HG03460 (cell line): ENCODE measurements around the gene CDCA8.
"Not testable (repeated sequence)": the region's sequence is repeated elsewhere in the genome, so short reads cannot be mapped to it uniquely, and the experiment has no call there.

Experiments
- ATAC-seq: cut with Tn5 transposase; IDR thresholded peaks from one replicate; pipeline ENCODE4 v1.9.1; 2021; ENCODE audit not compliant: unreplicated experiment

CDCA8 gene

GRCh38 chr1:37672136-37672870 lies 20.0 kb upstream of the CDCA8 start:
- no peak for ATAC-seq

GRCh38 chr1:37673920-37674319 lies 18.4 kb upstream of the CDCA8 start:
- ATAC-seq: no peak

DNA sequence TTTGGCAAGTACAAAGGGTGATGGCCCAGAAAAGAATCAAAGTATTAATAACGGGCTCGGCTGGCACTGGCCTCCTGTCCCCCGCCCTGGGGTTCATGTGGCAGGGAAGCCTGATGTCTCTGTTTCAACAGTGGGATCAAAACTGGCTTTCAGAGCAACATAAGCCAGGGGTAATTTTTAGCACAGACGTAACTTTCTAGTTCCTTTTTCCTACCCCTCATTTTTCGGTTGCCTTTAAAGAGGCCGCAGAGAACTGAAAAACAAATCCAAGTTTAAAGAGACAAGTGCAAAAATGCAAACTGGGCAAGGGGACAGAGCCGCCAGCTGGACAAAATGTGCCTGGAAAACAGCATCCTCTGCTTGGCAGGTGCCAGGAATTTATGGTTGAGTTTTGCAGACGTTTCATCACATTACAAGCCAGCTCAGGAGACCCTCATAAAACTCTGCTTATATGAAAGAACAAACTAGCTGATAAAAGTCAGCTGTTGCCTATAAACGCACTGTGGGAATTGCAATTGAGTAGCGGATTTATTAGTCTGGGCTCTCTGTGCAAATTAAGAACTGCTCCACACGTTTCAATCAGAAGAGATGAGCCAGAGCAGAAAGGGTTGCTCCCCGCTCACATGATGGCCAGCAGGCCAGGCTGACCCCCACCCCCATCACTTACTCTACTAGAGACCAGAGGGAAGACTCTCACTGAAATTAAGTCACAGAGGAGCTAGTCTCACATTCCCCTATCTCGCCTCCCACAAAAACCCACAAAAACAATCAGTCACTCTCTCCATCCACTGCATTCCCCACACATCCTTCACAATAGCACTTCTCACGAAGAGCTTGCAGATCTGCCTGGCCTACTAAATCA lies 15.8 kb upstream of the CDCA8 start:
- ATAC-seq: no peak

- ATAC-seq: no peak
Measured at GRCh38 chr1:37677143-37677439, 15.2 kb upstream of the CDCA8 start.

DNA sequence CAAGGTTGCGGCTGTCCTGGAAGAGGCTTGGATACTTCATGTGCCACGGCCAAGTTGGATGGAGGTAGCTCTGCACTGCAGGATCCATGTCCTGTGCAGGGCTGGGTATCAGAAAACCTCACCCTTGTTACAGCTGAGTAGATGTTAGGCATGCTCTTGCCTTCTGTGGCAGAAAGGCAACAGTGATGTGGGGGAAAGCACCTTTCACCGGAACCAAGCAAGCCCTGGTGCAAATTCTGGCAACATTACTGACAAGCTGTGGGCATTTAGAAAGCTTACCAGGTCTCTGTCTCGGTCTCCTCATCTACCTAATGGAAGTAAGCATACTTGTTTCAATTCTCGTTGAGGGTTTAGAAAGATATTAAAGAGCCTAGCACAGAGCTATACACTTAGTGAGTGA lies 14.5 kb upstream of the CDCA8 start:
- ATAC-seq: no peak

DNA sequence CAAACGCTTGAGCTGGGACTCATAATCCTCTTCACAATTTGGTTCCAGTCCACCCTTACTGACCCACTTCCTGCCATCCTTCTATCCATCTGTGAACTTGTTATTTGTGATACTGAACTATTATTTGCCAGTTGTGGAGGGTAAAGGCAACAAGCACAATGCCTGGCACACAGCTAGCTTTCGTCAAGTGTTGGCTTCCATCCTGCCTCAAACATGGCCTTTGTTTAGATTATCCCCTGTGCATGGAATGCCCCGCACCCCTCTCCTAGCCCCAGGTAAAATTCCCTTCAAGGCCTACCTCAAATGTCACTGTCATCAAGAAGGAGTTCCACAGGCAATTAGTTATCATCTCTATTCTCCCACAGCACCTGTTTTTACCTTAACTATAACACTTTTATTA lies 11.4 kb upstream of the CDCA8 start:
- ATAC-seq: no peak

DNA sequence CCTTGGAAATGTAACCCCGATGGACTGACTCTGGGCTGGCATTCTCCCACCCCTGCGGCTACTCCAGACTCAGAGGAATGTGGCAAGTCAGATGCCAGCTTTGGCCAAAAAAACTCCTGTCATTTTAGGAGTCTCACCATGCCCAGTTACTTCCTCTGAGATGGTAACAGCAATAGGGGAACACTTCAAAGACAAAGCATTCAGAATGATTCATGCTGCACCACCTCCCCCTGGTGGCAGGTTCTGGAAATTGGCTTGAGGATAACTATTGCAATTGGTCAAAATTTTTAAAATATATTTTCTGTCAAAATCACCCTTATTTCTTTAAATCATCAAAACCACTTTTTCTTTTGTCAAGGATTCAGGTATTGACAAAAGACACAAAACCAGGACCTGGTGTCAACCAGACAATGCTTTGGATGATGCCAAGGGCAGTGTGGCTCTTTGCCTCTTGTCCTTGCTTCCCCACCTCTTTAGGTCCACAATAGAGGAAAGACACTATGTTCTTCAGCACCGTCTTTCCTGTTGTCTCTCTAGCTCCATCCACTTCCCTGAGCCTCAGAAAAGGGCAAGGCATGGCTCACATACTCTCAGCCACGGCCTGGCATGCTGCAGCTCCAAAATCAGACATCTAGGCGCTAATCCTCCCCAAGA lies 9.9 kb upstream of the CDCA8 start:
- no peak for ATAC-seq

DNA sequence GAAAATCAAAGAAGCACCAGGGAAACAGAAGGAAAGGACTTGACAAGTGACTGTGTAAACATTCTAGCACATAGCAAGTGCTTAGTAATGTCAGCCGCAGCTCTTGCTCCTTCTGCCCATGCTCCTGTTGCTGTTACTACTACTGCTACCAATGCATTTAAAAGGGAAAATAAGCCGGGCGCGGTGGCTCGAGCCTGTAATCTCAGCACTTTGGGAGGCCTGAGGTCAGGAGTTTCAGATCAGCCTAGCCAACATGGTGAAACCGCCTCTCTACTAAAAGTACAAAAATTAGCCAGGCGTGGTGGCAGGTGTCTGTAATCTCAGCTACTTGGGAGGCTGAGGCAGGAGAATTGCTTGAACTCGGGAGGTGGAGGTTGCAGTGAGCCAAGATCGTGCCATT lies 8.1 kb upstream of the CDCA8 start:
- not testable (repeated sequence) for ATAC-seq

DNA sequence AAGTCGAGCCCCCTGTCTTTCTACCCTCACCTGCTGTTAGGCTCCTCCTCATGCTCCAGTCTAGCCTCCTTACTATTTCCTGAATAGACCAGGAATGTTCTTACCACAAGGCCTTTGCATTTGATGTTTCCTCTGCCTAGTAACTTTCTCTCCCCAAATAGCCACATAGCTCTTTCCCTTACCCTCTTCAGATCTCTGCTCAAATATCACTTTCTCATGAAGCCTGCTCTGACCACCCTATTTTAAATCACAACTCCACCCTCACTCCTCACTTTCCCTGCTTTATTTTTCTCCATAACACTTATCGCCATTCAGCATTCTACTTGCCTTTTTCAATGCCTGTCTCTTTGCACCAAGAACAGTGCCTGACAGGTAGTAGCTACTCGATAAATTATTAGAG lies 6.6 kb upstream of the CDCA8 start:
- no peak for ATAC-seq

DNA sequence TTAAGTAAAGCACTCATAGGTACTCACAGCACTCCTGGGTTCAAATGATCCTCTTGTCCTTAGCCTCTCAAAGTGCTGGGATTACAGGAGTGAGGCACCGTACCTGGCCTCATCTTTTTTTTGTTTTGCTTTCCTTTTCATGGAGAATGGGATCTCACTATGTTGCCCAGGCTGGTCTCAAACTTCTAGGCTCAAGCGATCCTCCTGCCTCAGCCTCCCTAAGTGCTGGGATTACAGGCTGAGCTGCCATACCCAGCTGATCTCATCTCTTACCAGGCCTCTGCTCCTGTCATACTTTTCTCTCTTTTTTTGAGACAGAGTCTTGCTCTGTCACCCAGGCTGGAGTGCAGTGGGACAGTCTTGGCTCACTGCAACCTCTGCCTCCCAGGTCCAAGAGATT lies 4.6 kb upstream of the CDCA8 start:
- ATAC-seq: not testable (repeated sequence)

DNA sequence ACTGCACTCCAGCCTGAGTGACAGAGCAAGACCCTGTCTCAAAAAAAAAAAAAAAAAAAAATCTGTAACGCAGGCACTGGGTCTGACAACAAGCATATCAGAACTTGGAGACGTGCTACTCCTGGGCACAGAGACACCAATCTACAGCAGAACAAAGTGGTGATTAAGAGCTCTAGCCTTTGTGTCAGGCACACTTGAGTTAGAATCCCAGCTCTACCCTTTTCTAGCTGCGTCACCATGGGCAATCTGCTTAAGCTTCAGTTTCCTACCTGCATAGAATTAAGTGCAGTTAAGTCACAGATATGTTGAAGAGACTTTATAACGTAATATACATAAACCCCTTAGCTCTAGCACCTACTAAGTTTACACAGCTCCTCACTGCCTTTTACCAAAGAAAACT lies 3.4 kb upstream of the CDCA8 start:
- ATAC-seq: no peak

GRCh38 chr1:37691497-37692077 lies 729 bp upstream of the CDCA8 start:
- peak; percentile 24 for ATAC-seq

GRCh38 chr1:37692834-37693175 lies 489 bp downstream of the CDCA8 start:
- ATAC-seq: no peak

DNA sequence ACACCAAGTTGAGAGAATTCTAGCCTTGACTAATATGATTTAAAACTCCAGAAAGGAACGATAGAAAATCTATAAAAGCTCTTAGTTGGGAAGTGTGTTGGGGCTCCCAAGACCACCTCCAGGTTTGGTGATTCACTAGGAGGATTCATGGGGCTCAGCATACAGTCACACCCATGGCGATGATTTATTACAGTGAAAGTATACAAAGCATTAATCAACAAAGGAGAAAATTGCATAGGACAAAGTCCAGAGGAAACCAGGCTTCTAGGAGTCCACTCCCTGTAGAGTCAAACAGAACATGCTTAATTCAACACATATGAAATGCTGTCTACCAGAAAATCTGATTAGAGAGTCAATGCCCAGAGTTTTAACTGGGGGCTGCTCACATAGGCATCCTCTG lies 4.8 kb downstream of the CDCA8 start:
- no peak for ATAC-seq

DNA sequence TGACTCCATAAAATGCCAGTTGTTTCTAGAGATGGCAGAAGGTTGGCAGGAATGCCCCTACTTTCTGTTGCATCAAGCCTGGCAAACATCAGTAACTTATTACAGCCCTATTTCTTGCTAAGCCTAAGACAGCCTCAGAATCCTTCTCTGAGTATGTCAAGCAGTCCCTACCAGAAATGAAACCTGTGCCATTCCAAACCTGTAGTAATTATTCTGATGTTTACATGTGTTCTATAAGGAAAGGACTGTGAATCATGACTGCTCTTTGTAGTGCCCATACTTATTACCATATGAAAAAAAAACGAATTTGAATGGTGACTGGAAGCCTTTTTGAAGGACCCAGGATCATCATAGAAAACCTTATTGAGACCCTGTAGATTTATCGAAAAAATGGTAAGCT lies 5.4 kb downstream of the CDCA8 start:
- no peak for ATAC-seq

GRCh38 chr1:37699147-37699546 lies 6.8 kb downstream of the CDCA8 start:
- no peak for ATAC-seq

DNA sequence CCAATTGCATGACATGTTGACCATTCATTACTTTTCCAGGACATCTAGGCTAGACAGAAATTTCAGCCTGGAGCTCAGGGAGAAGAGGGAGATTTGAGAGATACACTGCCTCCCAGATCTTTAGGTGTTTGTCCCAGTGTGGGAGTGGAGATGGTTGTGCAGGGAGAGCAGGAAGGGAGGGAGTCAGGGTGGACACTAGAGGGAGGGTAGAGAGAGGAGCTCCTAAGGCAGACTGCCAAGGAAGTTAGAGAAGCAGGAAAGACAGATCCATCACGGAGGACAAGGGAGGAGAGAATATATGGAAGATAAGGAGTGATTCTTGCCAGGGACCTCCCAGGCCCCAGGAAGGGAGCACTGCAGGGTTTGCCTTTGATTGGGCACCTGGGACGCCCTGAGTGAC lies 8.7 kb downstream of the CDCA8 start:
- ATAC-seq: no peak

DNA sequence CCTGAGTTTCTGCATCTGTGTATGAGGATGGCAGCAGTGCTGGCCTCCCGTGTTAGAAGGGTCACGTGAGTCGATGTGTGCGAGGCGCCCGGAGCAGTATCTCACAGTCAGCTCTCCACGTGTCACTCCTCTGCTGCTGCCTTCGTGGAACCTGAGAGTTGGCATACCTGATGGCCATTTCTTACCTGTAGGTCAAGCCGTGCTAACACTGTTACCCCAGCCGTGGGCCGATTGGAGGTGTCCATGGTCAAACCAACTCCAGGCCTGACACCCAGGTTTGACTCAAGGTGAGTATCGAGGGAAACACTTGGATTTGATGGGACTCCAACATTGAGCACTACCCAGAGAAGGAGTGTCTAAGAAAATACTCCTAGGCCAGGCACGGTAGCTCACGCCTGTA lies 10.7 kb downstream of the CDCA8 start:
- no peak for ATAC-seq

GRCh38 chr1:37704966-37705365 lies 12.7 kb downstream of the CDCA8 start:
- ATAC-seq: no peak

GRCh38 chr1:37705399-37705798 lies 13.1 kb downstream of the CDCA8 start:
- ATAC-seq: no peak

- ATAC-seq: no peak
Measured at GRCh38 chr1:37708471-37708870, 16.2 kb downstream of the CDCA8 start.

DNA sequence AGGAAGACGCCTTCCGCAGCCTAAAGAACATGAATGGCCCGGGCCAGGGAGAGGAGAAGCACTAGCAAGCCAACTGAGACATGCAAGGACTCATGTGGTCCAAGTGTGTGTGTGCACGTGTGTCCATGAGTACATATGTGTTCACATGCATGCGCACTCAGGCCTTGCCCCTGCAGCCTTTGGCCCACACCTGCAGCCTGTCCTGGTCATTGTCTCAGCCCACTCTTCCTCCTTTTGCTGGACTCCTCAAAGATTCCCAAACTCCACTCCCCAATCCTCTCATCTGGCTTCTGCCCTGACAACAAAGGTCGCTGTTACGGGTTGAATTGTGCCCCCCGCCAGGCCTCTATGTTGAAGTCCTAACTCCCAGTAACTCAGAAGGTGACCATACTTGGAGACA lies 21.9 kb downstream of the CDCA8 start:
- no peak for ATAC-seq
